Trophoblast cell (in vitro differentiated cells and primary cell): ENCODE measurements around the gene CDPF1.

Experiments
- DNase-seq, 2 donors: peaks; one replicate each; pipeline ENCODE4 v3.0.0-alpha.2; 2016
- H2AFZ ChIP-seq: 2 replicates; pipeline ENCODE4 v1.6.1; 2013; ENCODE audit warnings: low read length, moderate library complexity, mild to moderate bottlenecking; ENCODE audit not compliant: insufficient read depth, poor library complexity
- H2AK5ac ChIP-seq: 2 replicates; pipeline ENCODE4 v1.6.1; 2013; ENCODE audit warnings: mild to moderate bottlenecking, low read length
- H2BK120ac ChIP-seq: 2 replicates; pipeline ENCODE4 v1.6.1; 2013; ENCODE audit warnings: low read length, mild to moderate bottlenecking, moderate library complexity; ENCODE audit not compliant: insufficient read depth, poor library complexity
- H2BK12ac ChIP-seq: 2 replicates; pipeline ENCODE4 v1.6.1; 2013; ENCODE audit warnings: mild to moderate bottlenecking, low read length, moderate library complexity
- H2BK5ac ChIP-seq: 2 replicates; pipeline ENCODE4 v1.6.1; 2013; ENCODE audit warnings: low read length, low read depth, moderate library complexity, mild to moderate bottlenecking; ENCODE audit not compliant: poor library complexity
- H3K14ac ChIP-seq: 2 replicates; pipeline ENCODE4 v1.6.1; 2013; ENCODE audit warnings: mild to moderate bottlenecking, low read length
- H3K18ac ChIP-seq: 2 replicates; pipeline ENCODE4 v1.6.1; 2013; ENCODE audit warnings: mild to moderate bottlenecking, low read length
- H3K23ac ChIP-seq: 2 replicates; pipeline ENCODE4 v1.6.1; 2013; ENCODE audit warnings: low read length
- H3K27ac ChIP-seq: 2 replicates; pipeline ENCODE4 v1.5.1; 2013; ENCODE audit warnings: low read depth, mild to moderate bottlenecking, inconsistent platforms, low read length, moderate library complexity
- H3K27me3 ChIP-seq: 2 replicates; pipeline ENCODE4 v1.6.1; 2013; ENCODE audit warnings: inconsistent platforms, mild to moderate bottlenecking, low read length, moderate library complexity; ENCODE audit not compliant: insufficient read depth
- H3K36me3 ChIP-seq, 2 experiments: 1 replicate in 1 of 2; 2 replicates in 1 of 2; pipeline ENCODE4 v1.6.1; 2013; ENCODE audit warnings: low read length in 2 of 2, mild to moderate bottlenecking in 2 of 2, moderate library complexity in 1 of 2; ENCODE audit not compliant: insufficient read depth in 2 of 2, control insufficient read depth in 1 of 2
- H3K4ac ChIP-seq: 2 replicates; pipeline ENCODE4 v1.6.1; 2013; ENCODE audit warnings: low read depth, mild to moderate bottlenecking, low read length, moderate library complexity
- H3K4me1 ChIP-seq, 2 experiments: 1 replicate in 1 of 2; 2 replicates in 1 of 2; pipeline ENCODE4 v1.6.1; 2013; ENCODE audit warnings: low read length in 2 of 2, mild to moderate bottlenecking in 2 of 2, moderate library complexity in 1 of 2; ENCODE audit not compliant: insufficient read depth in 2 of 2, control insufficient read depth in 1 of 2
- H3K4me2 ChIP-seq: 2 replicates; pipeline ENCODE4 v1.6.1; 2013; ENCODE audit warnings: inconsistent platforms, mild to moderate bottlenecking, low read length, moderate library complexity
- H3K4me3 ChIP-seq: 2 replicates; pipeline ENCODE4 v1.5.1; 2013; ENCODE audit warnings: mild to moderate bottlenecking, low read depth, low read length, inconsistent platforms
- H3K79me1 ChIP-seq: one replicate; pipeline ENCODE4 v1.6.1; 2013; ENCODE audit warnings: low read length
- H3K79me2 ChIP-seq: 2 replicates; pipeline ENCODE4 v1.6.1; 2013; ENCODE audit warnings: low read length, mild to moderate bottlenecking; ENCODE audit not compliant: control insufficient read depth, insufficient read depth, poor library complexity
- H3K9ac ChIP-seq: 2 replicates; pipeline ENCODE4 v1.6.1; 2013; ENCODE audit warnings: mild to moderate bottlenecking, low read length
- H3K9me3 ChIP-seq: 2 replicates; pipeline ENCODE4 v1.6.1; 2013; ENCODE audit warnings: low read depth, mild to moderate bottlenecking, control low read depth, inconsistent platforms, low read length; ENCODE audit not compliant: insufficient read depth
- H4K12ac ChIP-seq: 2 replicates; pipeline ENCODE4 v1.6.1; 2013; ENCODE audit warnings: low read depth, mild to moderate bottlenecking, low read length, moderate library complexity
- H4K8ac ChIP-seq: 2 replicates; pipeline ENCODE4 v1.6.1; 2013; ENCODE audit warnings: low read depth, mild to moderate bottlenecking, low read length, moderate library complexity
- H4K91ac ChIP-seq: one replicate; pipeline ENCODE4 v1.6.1; 2013; ENCODE audit warnings: low read depth, mild to moderate bottlenecking, low read length, moderate library complexity
- WGBS: extraction: QIAGEN DNeasy Blood & Tissue Kit; methylation state at CpG from one replicate; pipeline ENCODE4 v1.1.7; 2013; ENCODE audit warnings: missing lambda C conversion rate; ENCODE audit not compliant: insufficient read length, insufficient coverage; ENCODE audit errors: extremely low coverage; 5-methylcytosine and 5-hydroxymethylcytosine counted together

The CDPF1 gene

DNA sequence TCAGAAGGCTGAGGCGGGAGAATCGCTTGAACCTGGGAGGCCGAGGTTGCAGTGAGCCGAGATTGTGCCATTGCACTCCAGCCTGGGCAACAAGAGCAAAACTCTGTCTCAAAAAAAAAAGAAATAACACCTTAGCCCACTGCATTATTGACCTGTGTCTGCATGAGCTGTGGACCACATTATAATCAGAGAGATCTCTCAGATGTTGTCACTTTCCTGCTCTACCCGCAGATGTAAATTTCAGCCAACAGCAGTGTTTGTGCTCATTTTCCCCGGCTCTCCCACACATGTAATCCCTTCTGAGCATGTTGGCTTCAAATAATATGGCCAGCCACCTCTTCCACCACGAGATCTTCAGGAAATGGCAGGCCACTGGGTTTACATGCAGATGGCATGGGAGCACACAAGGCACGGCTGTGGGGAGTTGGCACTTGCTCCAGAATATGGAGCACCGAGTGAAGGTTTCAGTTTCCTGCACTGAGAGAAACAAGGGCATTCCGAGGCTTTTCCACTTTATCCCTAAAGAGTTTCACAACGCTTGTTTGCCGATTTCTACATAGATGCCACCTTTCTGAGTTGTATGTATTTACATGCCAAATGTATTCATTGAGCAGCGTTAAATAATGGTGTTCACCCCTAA, 19.7 kb downstream of the CDPF1 start:
- H3K79me1 ChIP-seq = no peaks in the 10 kb centered on the region
- no peak overlapping the region for H3K9ac ChIP-seq
- H3K18ac ChIP-seq = no peak overlapping the region
- H2BK5ac ChIP-seq = no peak overlapping the region
- no peak overlapping the region for H2BK120ac ChIP-seq
- no CpG with 5 or more reads among the region's 13 CpGs for WGBS
- H3K14ac ChIP-seq = no peak overlapping the region
- no peak overlapping the region for H4K91ac ChIP-seq
- no peak overlapping the region for H3K4me2 ChIP-seq
- no peak overlapping the region for H3K27ac ChIP-seq
- peak; percentile 46 to 69 for DNase-seq
- H2AK5ac ChIP-seq = no peak overlapping the region
- no peak overlapping the region for H2BK12ac ChIP-seq
- H3K9me3 ChIP-seq = peaks cover 4% of the 10 kb centered on the region
- H3K36me3 ChIP-seq = peaks cover 0 to 2% of the 10 kb centered on the region in 2 experiments
- H3K4me3 ChIP-seq = no peak overlapping the region
- H3K4ac ChIP-seq = no peak overlapping the region
- H3K79me2 ChIP-seq = no peaks in the 10 kb centered on the region
- no peak overlapping the region for H4K8ac ChIP-seq
- H2AFZ ChIP-seq = no peak overlapping the region
- H3K4me1 ChIP-seq = no peaks in the 10 kb centered on the region
- H3K27me3 ChIP-seq = no peaks in the 10 kb centered on the region
- no peak overlapping the region for H4K12ac ChIP-seq
- H3K23ac ChIP-seq = no peak overlapping the region

DNA sequence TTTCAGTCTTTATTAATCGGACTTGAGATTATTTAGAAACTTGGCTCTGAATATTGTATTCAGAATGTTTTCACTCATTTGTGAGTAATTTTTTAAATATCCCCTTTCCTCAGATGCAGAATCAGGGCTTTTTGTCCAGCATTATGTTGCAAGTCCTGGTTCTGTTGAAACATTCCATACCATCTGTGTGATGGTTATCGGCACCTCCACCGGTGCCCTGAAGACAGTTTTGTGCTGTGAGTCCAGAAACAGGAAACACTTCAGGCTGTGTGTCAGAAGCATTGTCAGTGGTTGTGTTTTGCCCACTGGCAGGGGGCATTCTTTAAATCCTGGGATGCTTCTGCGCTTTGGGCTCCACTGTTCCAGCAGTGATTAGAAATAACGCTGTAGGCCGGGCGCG, 20.4 kb downstream of the CDPF1 start:
- Histone ChIP-seq H3K27ac (no peak overlapping the region), H3K4me1 (no peaks in the 10 kb centered on the region), H3K4me3 (no peak overlapping the region), H3K4me2 (no peak overlapping the region), H3K14ac (no peak overlapping the region), H2AFZ (no peak overlapping the region), H2BK120ac (no peak overlapping the region), H2BK5ac (no peak overlapping the region), H3K79me2 (no peaks in the 10 kb centered on the region), H3K27me3 (no peaks in the 10 kb centered on the region), H4K91ac (no peak overlapping the region), H3K79me1 (no peaks in the 10 kb centered on the region), H3K36me3 (no peaks in the 10 kb centered on the region), H4K8ac (no peak overlapping the region), H3K23ac (no peak overlapping the region), H2AK5ac (no peak overlapping the region), H3K9me3 (peaks cover 5% of the 10 kb centered on the region), H3K4ac (no peak overlapping the region), H2BK12ac (no peak overlapping the region), H4K12ac (no peak overlapping the region), H3K9ac (no peak overlapping the region), H3K18ac (no peak overlapping the region)
- peak; percentile 92 to 98 for DNase-seq
- WGBS = no CpG with 5 or more reads among the region's 8 CpGs

DNA sequence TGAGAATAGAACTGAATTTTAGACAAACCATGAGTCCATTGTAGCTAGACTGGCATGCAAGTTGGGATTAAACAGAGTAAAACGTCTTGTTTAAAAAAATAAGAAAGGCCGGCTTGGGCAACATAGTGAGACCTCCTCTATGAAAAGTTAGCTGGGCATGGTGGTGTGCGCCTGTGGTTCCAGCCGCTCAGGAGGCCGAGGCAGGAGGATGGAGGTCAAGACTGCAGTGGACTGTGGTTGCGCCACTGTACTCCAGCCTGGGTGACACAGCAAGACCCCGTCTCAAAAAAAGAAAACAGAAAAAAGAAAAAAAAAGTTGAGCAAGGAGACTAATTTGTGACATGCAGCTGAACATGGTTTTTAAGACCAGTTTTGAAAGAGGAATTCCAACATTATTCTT, 23.5 kb downstream of the CDPF1 start:
- no peak overlapping the region for H3K18ac ChIP-seq
- no peak overlapping the region for H3K23ac ChIP-seq
- no peak for DNase-seq
- no peak overlapping the region for H2AK5ac ChIP-seq
- H3K79me2 ChIP-seq = no peaks in the 10 kb centered on the region
- H3K4me1 ChIP-seq = no peaks in the 10 kb centered on the region
- no peak overlapping the region for H2BK120ac ChIP-seq
- no peak overlapping the region for H3K4me2 ChIP-seq
- H2AFZ ChIP-seq = no peak overlapping the region
- no peak overlapping the region for H2BK5ac ChIP-seq
- H3K14ac ChIP-seq = no peak overlapping the region
- no peak overlapping the region for H3K4me3 ChIP-seq
- no peaks in the 10 kb centered on the region for H3K27me3 ChIP-seq
- H3K79me1 ChIP-seq = no peaks in the 10 kb centered on the region
- no CpG with 5 or more reads among the region's 7 CpGs for WGBS
- no peak overlapping the region for H2BK12ac ChIP-seq
- H4K91ac ChIP-seq = no peak overlapping the region
- H3K9me3 ChIP-seq = peaks cover 5% of the 10 kb centered on the region
- H3K27ac ChIP-seq = no peak overlapping the region
- H3K9ac ChIP-seq = no peak overlapping the region
- no peaks in the 10 kb centered on the region for H3K36me3 ChIP-seq
- H4K12ac ChIP-seq = no peak overlapping the region
- no peak overlapping the region for H4K8ac ChIP-seq
- H3K4ac ChIP-seq = no peak overlapping the region

DNA sequence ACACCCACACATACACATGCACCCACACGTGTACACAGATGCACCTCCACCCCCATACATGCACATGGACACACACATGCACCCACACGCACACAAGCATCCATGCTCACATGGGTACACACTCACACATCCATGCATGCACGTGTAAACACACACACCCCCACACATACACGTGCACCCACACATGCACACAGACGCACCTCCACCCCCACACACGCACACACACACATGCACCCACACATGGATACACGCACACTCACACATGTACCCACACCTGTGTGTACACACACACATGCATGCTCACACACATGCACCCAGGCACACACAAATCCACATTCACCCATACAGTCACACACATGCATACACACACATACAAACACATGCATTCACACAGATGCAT, 24.5 kb downstream of the CDPF1 start:
- Histone ChIP-seq H3K36me3 (no peaks in the 10 kb centered on the region), H2AFZ (no peak overlapping the region), H4K8ac (no peak overlapping the region), H3K4ac (no peak overlapping the region), H3K18ac (no peak overlapping the region), H3K27me3 (no peaks in the 10 kb centered on the region), H3K23ac (peak overlapping the region; percentile 64), H3K14ac (no peak overlapping the region), H3K79me2 (no peaks in the 10 kb centered on the region), H3K27ac (no peak overlapping the region), H3K79me1 (no peaks in the 10 kb centered on the region), H3K4me2 (no peak overlapping the region), H2BK120ac (no peak overlapping the region), H3K4me3 (peak overlapping the region; percentile 42), H4K91ac (no peak overlapping the region), H3K9me3 (peaks cover 5% of the 10 kb centered on the region), H3K4me1 (no peaks in the 10 kb centered on the region), H2BK12ac (no peak overlapping the region), H2BK5ac (no peak overlapping the region), H3K9ac (no peak overlapping the region), H4K12ac (no peak overlapping the region), H2AK5ac (no peak overlapping the region)
- no CpG with 5 or more reads among the region's 7 CpGs for WGBS
- DNase-seq = no peak
